Middle frontal gyrus (tissue), 1 donor: ENCODE results near the gene FPGS.
A peak's percentile ranks its signal among the peaks of the same experiment; 100 is the strongest.
"Not testable (repeated sequence)": the region's sequence is repeated elsewhere in the genome, so short reads cannot be mapped to it uniquely, and the experiment has no call there.

Experiments
- DNase-seq: peaks from one replicate; pipeline ENCODE4 v3.0.0-alpha.2; 2015; ENCODE audit warnings: low spot score; ENCODE audit errors: extremely low spot score

The FPGS gene

DNA sequence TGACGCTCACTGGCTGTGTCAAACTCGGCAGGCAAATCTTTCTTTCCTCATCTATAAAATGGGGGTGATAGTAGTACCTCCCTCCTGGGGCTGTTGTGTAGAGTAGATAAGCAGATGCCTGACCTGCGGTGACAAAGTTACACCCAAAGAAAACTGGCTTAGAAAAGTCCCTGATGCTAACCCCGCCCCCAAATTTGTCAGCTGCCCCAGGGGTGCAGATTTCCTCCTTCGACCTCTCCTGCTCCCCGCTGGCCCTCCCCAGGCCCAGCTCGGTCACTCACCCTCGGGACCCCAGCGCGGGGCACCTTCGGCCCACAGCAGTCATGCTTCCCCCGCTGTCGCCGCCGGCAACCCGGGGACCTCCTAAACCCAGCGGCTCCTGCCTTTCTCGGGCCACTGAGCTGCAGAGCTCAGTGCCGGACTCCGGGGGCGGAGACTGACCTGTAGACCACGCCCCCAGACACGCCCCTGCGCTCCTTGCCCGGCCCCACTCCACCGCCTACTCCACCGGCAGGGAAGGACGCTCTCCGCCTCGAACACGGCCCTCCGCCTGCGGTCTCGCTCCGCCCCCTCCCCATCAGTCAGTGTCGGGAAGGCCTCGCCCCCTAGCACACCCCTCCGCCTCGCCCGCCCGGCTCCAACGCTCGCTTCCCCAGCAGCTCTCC lies 31.6 kb upstream of the FPGS start:
- DNase-seq: peak; percentile 79

DNA sequence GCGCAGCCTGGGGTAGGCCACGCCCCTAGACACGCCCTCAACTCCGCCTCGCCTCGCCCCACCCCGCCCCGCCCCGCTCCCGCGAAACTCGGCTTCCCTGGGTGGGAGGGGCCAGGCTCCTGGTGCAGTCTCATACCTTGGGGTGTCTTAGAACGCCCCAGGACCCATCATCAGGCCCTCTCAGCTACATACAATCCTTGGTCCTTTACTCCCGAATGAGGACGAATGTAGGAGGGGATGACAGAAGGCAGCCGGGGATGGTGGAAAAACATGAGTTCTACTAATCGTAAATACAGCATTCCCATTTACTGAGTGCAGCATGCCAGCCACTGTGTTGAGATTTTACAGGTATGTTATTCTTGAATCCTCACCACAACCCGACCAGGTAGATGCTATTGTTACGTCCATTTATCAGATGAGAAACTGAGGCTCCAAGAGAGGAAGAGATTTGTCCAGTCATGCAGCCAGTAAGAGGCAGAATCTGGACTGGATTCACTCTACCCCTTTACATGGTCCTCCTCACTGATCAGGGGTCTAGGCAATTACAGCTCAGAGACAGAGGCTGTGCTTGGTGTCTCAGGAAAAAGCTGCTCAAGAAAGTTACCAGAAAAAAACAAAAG lies 31.0 kb upstream of the FPGS start:
- no peak for DNase-seq

- no peak for DNase-seq
Measured at GRCh38 chr9:127772603-127773002, 30.1 kb upstream of the FPGS start.

DNA sequence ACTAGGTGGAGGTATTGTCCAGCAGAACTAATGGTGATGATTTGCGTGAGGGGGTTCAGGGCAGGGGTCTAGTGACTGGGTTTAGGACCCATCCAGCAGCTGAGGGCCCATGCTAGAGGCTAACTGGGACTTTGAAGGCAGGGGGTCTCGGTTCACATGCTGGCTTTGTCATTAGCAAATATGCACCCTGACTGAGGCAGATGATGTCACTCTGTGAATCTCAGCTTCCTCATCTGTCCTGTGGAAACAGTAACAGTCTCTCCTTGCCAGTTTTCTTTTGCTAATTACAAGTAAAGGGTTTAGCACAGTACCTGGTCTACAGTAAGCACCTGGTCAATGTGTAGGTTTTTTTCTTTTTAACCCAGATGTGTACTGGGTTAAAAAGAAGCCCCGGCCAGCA lies 29.4 kb upstream of the FPGS start:
- no peak for DNase-seq

GRCh38 chr9:127773981-127774380 lies 28.7 kb upstream of the FPGS start:
- DNase-seq: no peak

- DNase-seq: no peak
Measured at GRCh38 chr9:127776195-127776923, 26.3 kb upstream of the FPGS start.

GRCh38 chr9:127776924-127777289 lies 25.8 kb upstream of the FPGS start:
- DNase-seq: no peak

- DNase-seq: no peak
Measured at GRCh38 chr9:127777368-127777980, 25.2 kb upstream of the FPGS start.

DNA sequence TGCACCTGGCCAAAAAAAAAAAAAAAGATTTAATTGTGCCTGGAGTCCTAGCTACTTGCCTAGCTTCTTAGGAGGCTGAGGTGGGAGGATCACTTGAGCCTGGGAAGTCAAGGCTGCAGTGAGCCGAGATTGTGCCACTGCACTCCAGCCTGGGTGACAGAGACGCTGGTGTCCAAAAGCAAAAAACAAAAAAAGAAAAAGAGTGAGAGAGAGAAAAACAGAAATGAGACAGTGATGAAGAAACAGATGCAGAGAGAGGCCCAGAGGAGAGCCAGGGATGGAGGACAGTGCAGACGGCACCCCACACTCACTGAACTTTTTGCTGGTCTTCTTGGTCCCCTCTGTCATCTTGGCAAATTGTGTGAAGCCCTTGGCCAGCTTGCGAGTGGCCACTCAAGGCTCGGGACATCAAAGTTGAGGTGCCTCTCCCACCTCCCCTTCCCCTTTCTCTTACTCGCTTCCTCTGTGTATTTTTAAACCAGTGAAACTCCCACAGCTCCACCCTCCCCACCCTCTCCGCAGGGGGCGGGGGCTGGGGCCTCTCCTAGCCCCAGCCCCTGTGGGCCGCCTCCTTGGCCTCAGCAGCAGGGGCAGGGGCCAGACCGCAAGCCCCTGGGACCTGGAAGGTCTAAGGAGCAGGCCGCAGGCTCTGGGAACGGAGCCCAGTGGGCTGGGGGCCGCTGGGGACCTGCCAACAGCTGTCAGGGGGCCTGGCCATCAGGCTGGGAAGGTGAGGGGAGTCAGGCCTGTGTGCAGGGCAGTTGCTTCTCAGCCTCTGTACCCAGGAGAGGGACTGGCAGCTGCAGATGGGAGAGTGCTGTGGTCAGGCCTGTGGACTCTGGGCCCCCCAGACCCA lies 24.2 kb upstream of the FPGS start, which contains the start of gene SH2D3C:
Gene SH2D3C, minus strand, starts transcription at position 387 of the 856 bp plus-strand sequence. Its CDS starts 39 bp downstream, at position 348.
- no peak for DNase-seq

- DNase-seq: no peak
Measured at GRCh38 chr9:127779136-127779981, 23.3 kb upstream of the FPGS start.

DNA sequence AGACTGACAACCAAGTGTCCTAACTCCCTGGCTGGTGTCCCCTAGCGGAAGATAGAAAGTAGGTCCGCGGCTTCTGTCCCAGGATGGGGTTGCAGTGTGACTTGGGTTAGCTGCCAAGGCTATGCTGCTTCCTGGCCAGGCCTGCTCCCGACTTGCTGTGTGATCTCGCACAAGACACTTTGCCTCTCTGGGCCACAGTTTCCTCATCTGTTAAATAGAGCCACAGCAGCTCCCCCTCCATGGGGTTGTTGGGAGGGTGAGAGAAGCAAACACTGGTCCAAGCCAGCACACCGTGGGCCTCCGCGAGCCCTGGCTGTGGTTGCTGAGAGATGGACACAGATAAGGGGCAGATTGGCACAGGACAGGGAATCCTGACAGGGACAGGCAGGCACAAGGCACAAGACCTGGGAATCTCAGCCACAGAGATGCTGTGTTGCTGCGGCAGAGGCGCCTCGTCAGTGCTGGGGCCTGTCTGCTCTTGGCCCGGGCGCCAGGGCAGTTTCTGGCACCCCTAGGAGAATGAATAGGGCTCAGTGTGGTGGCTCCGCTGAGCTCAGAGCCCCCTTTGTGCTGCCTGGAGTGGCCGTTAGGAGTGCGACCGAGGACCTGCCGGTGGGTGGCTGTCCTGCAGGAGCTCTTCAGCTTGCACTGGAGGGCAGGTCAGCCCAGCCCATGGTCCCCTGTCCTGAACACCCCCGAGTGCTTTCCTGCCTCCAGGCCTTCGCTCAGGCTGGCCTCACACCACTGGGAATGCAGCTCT lies 22.4 kb upstream of the FPGS start:
- no peak for DNase-seq

DNA sequence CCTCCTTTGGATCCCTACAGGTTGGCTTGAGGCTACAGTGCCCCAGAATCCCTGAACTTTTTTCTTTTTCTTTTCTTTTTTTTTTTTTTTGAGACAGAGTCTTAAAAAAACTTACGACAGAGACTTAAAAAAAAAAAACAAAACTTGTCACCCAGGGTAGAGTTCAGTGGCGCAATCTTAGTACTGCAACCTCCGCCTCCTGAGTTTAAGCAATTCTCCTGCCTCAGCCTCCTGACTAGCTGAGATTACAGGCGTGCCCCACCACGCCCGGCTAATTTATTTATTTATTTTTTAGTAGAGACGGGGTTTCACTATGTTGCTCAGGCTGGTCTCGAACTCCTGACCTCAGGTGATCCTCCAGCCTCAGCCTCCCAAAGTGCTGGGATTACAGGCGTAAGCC lies 21.8 kb upstream of the FPGS start:
- DNase-seq: not testable (repeated sequence)

- DNase-seq: no peak
Measured at GRCh38 chr9:127781806-127782205, 20.9 kb upstream of the FPGS start.

GRCh38 chr9:127783111-127784008 lies 19.3 kb upstream of the FPGS start:
- no peak for DNase-seq

- no peak for DNase-seq
Measured at GRCh38 chr9:127785023-127785932, 17.4 kb upstream of the FPGS start.

DNA sequence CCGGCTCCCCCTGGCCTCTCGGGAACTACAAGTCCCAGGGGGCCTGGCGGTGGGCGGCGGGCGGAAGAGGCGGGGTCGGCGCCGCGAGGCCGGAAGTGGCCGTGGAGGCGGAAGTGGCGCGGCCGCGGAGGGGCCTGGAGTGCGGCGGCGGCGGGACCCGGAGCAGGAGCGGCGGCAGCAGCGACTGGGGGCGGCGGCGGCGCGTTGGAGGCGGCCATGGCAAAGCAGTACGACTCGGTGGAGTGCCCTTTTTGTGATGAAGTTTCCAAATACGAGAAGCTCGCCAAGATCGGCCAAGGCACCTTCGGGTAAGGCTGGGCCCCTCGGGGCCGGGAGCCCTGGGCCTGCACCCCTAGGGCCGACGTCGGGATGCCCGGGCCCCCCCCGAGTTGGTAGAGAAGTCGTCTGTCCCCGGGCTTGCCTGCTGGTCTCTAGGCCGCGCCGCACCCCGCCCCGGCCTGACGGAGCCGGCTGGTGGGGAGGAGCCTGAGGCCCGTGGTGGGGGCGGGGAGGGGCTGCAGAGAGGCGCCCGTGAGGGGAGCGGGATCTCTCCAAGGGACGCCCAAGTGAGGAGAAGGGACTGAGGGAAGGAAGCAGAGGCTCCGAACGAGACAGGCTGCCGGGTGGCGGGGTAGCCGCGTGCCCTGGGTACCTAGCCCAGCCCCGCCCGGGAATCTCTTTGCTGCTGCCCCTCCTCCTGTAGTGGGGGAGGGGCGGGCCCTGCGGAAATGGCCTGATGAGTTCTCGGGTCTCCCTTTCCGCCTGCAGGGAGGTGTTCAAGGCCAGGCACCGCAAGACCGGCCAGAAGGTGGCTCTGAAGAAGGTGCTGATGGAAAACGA lies 16.5 kb upstream of the FPGS start, which contains the start of gene CDK9:
Gene CDK9, plus strand, starts transcription at position 102 of the 840 bp plus-strand sequence. Its CDS starts 115 bp downstream, at position 217.
- DNase-seq: peak; percentile 81
